Measurements from ENCODE around the gene JADE3. TPM values are rescaled to one million over a fixed set of nuclear protein-coding genes. Genes with fewer than 3 reads are reported as not detected.
A peak's percentile ranks its signal among the peaks of the same experiment; 100 is the strongest.
"Not testable (repeated sequence)": the region's sequence is repeated elsewhere in the genome, so short reads cannot be mapped to it uniquely, and the experiment has no call there.

The JADE3 gene
- total and polyA plus RNA-seq, 8 donors, result 0.58 to 9.0 (median 5.8) TPM

- peak in 1 of 2 donors; percentile 30 for DNase-seq
- intact Hi-C loops (cut with DNase I; ENCODE audit: low total_unique reads), result loop anchor here (10.0 kb wide), 1 partner anchor 49 kb away; no protein-coding TSS in a partner anchor
- H3K4me3 ChIP-seq, result no peak overlapping the region
- H3K27ac ChIP-seq, result no peak overlapping the region
- 0 to 20% (median 6%) methylated on average over 2 of the region's 2 CpGs for WGBS, 5 donors
- no peaks in the 10 kb centered on the region for H3K36me3 ChIP-seq
- H3K9me3 ChIP-seq, result peaks cover 0 to 4% (median 0%) of the 10 kb centered on the region in 4 donors
- H3K27me3 ChIP-seq, result peaks cover 0 to 3% (median 0%) of the 10 kb centered on the region in 3 donors
- TF ChIP-seq EP300 (IDR thresholded peaks at IDR 0.05), result no peak
- TF ChIP-seq CTCF (IDR thresholded peaks at IDR 0.05), result no peak
- no peak for TF ChIP-seq POLR2AphosphoS5 (IDR thresholded peaks at IDR 0.05)
- no peak for TF ChIP-seq POLR2A (IDR thresholded peaks at IDR 0.05)
- peaks cover 0 to 16% (median 12%) of the 10 kb centered on the region in 4 donors for H3K4me1 ChIP-seq
Observed at GRCh38 chrX:46953597-46953996, 41.4 kb downstream of the JADE3 start.

GRCh38 chrX:46954716-46955115 lies 42.5 kb downstream of the JADE3 start:
- no peak for TF ChIP-seq POLR2AphosphoS5 (IDR thresholded peaks at IDR 0.05)
- TF ChIP-seq POLR2A (IDR thresholded peaks at IDR 0.05), result no peak
- TF ChIP-seq CTCF (IDR thresholded peaks at IDR 0.05), result no peak
- TF ChIP-seq EP300 (IDR thresholded peaks at IDR 0.05), result no peak
- WGBS, 5 donors, result 81 to 100% (median 86%) methylated on average over 1 to 2 of the region's 2 CpGs
- no peak for DNase-seq
- H3K9me3 ChIP-seq, result peaks cover 0 to 4% (median 0%) of the 10 kb centered on the region in 4 donors
- peaks cover 0 to 16% (median 12%) of the 10 kb centered on the region in 4 donors for H3K4me1 ChIP-seq
- H3K27me3 ChIP-seq, result peaks cover 0 to 3% (median 0%) of the 10 kb centered on the region in 3 donors
- no peak overlapping the region for H3K4me3 ChIP-seq
- intact Hi-C loops (cut with DNase I; ENCODE audit: low total_unique reads), result loop anchor here (10.0 kb wide), 1 partner anchor 50 kb away; no protein-coding TSS in a partner anchor
- no peak overlapping the region for H3K27ac ChIP-seq
- no peaks in the 10 kb centered on the region for H3K36me3 ChIP-seq

GRCh38 chrX:46956589-46956988 lies 44.4 kb downstream of the JADE3 start:
- DNase-seq, H3K4me3 ChIP-seq, H3K27ac ChIP-seq, H3K36me3 ChIP-seq, H3K9me3 ChIP-seq, H3K27me3 ChIP-seq: not testable (repeated sequence)
- intact Hi-C loops (cut with DNase I; ENCODE audit: low total_unique reads), result loop anchor here (10.0 kb wide), 1 partner anchor 52 kb away; no protein-coding TSS in a partner anchor
- peaks cover 0 to 16% (median 12%) of the 10 kb centered on the region in 4 donors for H3K4me1 ChIP-seq
- 94 to 98% (median 95%) methylated on average over 4 of the region's 4 CpGs for WGBS, 5 donors

- H3K4me1 ChIP-seq, result peaks cover 0 to 16% (median 11%) of the 10 kb centered on the region in 4 donors
- peaks cover 0 to 3% (median 0%) of the 10 kb centered on the region in 3 donors for H3K27me3 ChIP-seq
- intact Hi-C loops (cut with DNase I; ENCODE audit: low total_unique reads), result loop anchor here (10.0 kb wide), 1 partner anchor 52 kb away; no protein-coding TSS in a partner anchor
- no peak overlapping the region for H3K27ac ChIP-seq
- no peaks in the 10 kb centered on the region for H3K9me3 ChIP-seq
- H3K36me3 ChIP-seq, result no peaks in the 10 kb centered on the region
- no peak for TF ChIP-seq CTCF (IDR thresholded peaks at IDR 0.05)
- no peak for TF ChIP-seq POLR2A (IDR thresholded peaks at IDR 0.05)
- TF ChIP-seq POLR2AphosphoS5 (IDR thresholded peaks at IDR 0.05), result no peak
- TF ChIP-seq EP300 (IDR thresholded peaks at IDR 0.05), result no peak
- WGBS, 5 donors, result 58 to 80% (median 69%) methylated on average over 3 of the region's 3 CpGs
- peak in 1 of 2 donors; percentile 47 for DNase-seq
- no peak overlapping the region for H3K4me3 ChIP-seq
Observed at GRCh38 chrX:46957297-46957696, 45.1 kb downstream of the JADE3 start.

GRCh38 chrX:46959101-46959500 lies 46.9 kb downstream of the JADE3 start:
- no peak for DNase-seq
- no peaks in the 10 kb centered on the region for H3K36me3 ChIP-seq
- no peak overlapping the region for H3K4me3 ChIP-seq
- intact Hi-C loops (cut with DNase I; ENCODE audit: low total_unique reads), result loop anchor here (10.0 kb wide), 1 partner anchor 54 kb away; no protein-coding TSS in a partner anchor
- H3K27me3 ChIP-seq, result no peaks in the 10 kb centered on the region
- H3K4me1 ChIP-seq, result peaks cover 0 to 8% (median under 1%) of the 10 kb centered on the region in 4 donors
- H3K9me3 ChIP-seq, result no peaks in the 10 kb centered on the region
- 28 to 63% (median 44%) methylated on average over 2 of the region's 2 CpGs for WGBS, 5 donors
- TF ChIP-seq POLR2A (IDR thresholded peaks at IDR 0.05), result no peak
- no peak for TF ChIP-seq EP300 (IDR thresholded peaks at IDR 0.05)
- no peak for TF ChIP-seq CTCF (IDR thresholded peaks at IDR 0.05)
- no peak for TF ChIP-seq POLR2AphosphoS5 (IDR thresholded peaks at IDR 0.05)
- no peak overlapping the region for H3K27ac ChIP-seq

Measured in stomach (tissue), 9 donors.